ENCODE results near the gene KCND2. TPM values are rescaled to one million over a fixed set of nuclear protein-coding genes. Genes with fewer than 3 reads are reported as not detected.
A peak's percentile ranks its signal among the peaks of the same experiment; 100 is the strongest.
"Not testable (repeated sequence)": the region's sequence is repeated elsewhere in the genome, so short reads cannot be mapped to it uniquely, and the experiment has no call there.

KCND2 gene
- total RNA-seq, 1 donor from 2014 or later, result 1.2 TPM

DNA sequence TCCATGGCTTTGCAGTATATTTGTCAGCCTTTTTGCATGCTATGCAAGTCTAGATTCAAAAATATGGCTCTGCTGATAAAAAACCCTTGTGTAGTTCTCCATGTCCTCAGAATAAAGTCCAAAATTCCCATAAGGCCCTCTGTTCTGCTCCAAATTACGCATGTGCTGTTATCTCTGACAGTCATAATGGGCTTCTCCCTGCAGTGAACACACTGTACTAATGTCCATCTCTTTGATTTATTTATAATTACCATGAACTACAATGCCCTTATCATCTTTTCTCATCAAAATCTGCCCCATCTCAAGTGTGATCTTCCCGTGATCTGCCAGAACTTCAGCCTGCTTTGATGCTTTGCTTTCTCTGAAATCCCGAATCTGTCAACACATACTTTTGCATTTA is 497.2 kb downstream of the KCND2 start:
- H3K27ac Mint-ChIP-seq (ENCODE audit: unreplicated experiment), result no peak overlapping the region
- H3K4me1 Mint-ChIP-seq (ENCODE audit: low read depth, unreplicated experiment), result peaks cover 5% of the 10 kb centered on the region
- DNase-seq, result no peak
- H3K4me3 Mint-ChIP-seq (ENCODE audit: unreplicated experiment), result no peak overlapping the region
- no peaks in the 10 kb centered on the region for H3K36me3 Mint-ChIP-seq (ENCODE audit: unreplicated experiment)
- TF ChIP-seq, protein P1, sequence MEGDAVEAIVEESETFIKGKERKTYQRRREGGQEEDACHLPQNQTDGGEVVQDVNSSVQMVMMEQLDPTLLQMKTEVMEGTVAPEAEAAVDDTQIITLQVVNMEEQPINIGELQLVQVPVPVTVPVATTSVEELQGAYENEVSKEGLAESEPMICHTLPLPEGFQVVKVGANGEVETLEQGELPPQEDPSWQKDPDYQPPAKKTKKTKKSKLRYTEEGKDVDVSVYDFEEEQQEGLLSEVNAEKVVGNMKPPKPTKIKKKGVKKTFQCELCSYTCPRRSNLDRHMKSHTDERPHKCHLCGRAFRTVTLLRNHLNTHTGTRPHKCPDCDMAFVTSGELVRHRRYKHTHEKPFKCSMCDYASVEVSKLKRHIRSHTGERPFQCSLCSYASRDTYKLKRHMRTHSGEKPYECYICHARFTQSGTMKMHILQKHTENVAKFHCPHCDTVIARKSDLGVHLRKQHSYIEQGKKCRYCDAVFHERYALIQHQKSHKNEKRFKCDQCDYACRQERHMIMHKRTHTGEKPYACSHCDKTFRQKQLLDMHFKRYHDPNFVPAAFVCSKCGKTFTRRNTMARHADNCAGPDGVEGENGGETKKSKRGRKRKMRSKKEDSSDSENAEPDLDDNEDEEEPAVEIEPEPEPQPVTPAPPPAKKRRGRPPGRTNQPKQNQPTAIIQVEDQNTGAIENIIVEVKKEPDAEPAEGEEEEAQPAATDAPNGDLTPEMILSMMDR (IDR thresholded peaks at IDR 0.05; ENCODE audit: partially characterized antibody, unreplicated experiment), result no peak
- H3K27me3 Mint-ChIP-seq (ENCODE audit: unreplicated experiment), result no peaks in the 10 kb centered on the region
- no peaks in the 10 kb centered on the region for H3K9me3 Mint-ChIP-seq (ENCODE audit: unreplicated experiment)

DNA sequence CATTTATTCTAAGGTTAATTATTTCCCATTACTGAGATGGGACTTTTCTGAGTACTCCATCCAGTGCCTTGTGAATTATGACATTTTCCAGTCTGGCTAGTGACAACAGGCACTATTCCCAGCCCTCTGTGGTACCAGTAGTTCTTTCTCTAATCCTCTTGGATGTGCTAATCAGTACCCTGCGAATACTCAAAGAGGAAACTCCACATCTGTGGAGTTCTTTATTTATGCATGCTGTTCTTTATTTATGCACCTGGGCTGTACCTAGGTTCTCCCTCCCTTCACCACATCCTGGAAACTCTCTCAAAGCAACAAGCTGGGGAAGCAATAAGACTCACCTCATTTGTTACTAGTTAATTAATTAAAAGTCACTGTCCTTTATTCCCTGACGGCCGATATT is 501.5 kb downstream of the KCND2 start:
- H3K4me3 Mint-ChIP-seq (ENCODE audit: unreplicated experiment), result no peak overlapping the region
- H3K27me3 Mint-ChIP-seq (ENCODE audit: unreplicated experiment), result no peaks in the 10 kb centered on the region
- no peak for DNase-seq
- H3K36me3 Mint-ChIP-seq (ENCODE audit: unreplicated experiment), result no peaks in the 10 kb centered on the region
- TF ChIP-seq, protein P1 (IDR thresholded peaks at IDR 0.05; ENCODE audit: partially characterized antibody, unreplicated experiment), result no peak
- H3K4me1 Mint-ChIP-seq (ENCODE audit: low read depth, unreplicated experiment), result peaks cover 3% of the 10 kb centered on the region
- no peaks in the 10 kb centered on the region for H3K9me3 Mint-ChIP-seq (ENCODE audit: unreplicated experiment)
- no peak overlapping the region for H3K27ac Mint-ChIP-seq (ENCODE audit: unreplicated experiment)

DNA sequence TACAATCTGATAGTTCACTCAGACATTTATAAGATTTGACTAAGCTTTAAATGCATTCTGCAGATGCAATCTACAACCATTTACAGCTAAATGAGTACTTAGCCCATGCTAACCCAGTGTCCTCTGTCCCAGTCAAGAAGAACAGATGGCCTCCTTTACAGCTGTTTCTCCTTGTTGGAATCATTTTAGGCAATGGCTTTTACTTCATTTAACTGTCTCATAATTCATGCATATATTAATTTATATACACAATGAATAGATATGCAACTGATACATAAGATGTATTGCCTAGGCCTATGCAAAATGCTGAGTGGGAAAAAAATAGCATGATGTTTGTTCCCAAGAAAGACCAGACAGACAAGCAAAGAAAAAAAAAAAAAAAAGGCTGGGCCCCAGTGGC is 502.8 kb downstream of the KCND2 start:
- Mint-ChIP-seq H3K36me3 (ENCODE audit: unreplicated experiment) (no peaks in the 10 kb centered on the region), H3K27ac (ENCODE audit: unreplicated experiment) (peak overlapping the region; percentile 71), H3K4me1 (ENCODE audit: low read depth, unreplicated experiment) (peaks cover 3% of the 10 kb centered on the region), H3K27me3 (ENCODE audit: unreplicated experiment) (no peaks in the 10 kb centered on the region), H3K9me3 (ENCODE audit: unreplicated experiment) (no peaks in the 10 kb centered on the region), H3K4me3 (ENCODE audit: unreplicated experiment) (no peak overlapping the region)
- DNase-seq, result no peak
- TF ChIP-seq, protein P1 (IDR thresholded peaks at IDR 0.05; ENCODE audit: partially characterized antibody, unreplicated experiment), result no peak

DNA sequence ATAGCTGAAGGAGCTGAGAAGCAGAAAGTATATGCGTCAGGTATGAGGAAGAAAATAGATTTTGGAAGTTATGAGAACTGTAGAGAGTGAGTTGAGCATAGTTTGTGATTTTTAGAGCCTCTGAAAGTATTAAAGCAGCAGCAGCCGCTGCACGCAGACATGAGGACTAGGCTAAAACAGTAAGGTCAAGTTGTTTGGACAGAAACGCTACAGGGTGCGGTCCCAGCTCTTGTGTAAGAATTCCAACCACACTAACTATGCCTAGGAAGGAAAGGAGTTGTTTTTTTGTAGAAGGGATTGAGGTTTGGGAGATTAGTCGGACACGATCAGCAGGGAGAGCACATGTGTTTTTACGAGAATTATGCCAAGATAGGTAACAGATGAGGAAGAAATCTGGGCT is 506.1 kb downstream of the KCND2 start:
- H3K27ac Mint-ChIP-seq (ENCODE audit: unreplicated experiment); H3K4me1 Mint-ChIP-seq (ENCODE audit: low read depth, unreplicated experiment); H3K36me3 Mint-ChIP-seq (ENCODE audit: unreplicated experiment); H3K4me3 Mint-ChIP-seq (ENCODE audit: unreplicated experiment); H3K9me3 Mint-ChIP-seq (ENCODE audit: unreplicated experiment); H3K27me3 Mint-ChIP-seq (ENCODE audit: unreplicated experiment); DNase-seq: not testable (repeated sequence)

DNA sequence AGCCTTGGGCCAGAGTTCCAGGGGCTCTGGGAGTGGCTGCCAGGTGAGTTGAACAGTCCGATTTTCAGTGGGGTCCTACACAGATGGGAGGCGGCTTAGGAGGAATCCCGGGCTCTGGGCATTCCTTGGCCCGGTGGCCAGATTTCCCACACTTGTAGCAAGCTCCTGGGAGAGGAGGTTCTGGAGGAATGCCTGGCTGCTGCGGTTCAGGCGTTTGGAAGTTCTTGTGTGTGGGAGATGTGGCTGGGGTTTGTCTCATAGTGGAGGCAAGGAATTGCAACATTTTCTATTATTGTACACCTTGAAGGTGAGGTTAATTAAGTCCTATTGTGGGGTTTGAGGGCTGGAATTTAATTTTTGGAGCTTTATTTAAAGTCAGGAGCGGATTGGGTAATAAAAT is 507.5 kb downstream of the KCND2 start:
- not testable (repeated sequence) for H3K27ac Mint-ChIP-seq (ENCODE audit: unreplicated experiment); H3K4me3 Mint-ChIP-seq (ENCODE audit: unreplicated experiment); H3K36me3 Mint-ChIP-seq (ENCODE audit: unreplicated experiment); H3K27me3 Mint-ChIP-seq (ENCODE audit: unreplicated experiment); DNase-seq; H3K4me1 Mint-ChIP-seq (ENCODE audit: low read depth, unreplicated experiment); H3K9me3 Mint-ChIP-seq (ENCODE audit: unreplicated experiment)

DNA sequence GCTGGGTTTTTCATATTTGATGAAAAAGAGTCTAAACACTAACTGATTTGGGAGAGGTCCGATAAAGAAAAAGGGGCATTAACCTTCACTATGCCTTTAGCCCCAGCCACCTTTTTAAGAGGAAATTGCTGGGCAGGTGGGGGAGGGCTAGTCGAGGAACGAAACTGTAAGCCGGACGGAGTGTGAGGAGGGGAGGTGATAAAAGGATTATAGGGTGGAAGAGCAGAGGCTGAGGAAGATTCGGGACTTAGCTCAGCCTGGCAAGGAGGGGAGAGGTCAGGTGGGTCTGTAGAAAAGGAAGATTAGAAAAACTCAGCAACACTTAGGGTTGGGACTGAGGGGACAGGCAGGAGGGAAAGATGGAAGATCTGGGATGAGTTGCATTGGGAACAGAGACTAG is 508.0 kb downstream of the KCND2 start:
- no peak for DNase-seq
- Mint-ChIP-seq H3K4me1 (ENCODE audit: low read depth, unreplicated experiment) (peaks cover 3% of the 10 kb centered on the region), H3K36me3 (ENCODE audit: unreplicated experiment) (no peaks in the 10 kb centered on the region), H3K4me3 (ENCODE audit: unreplicated experiment) (no peak overlapping the region), H3K9me3 (ENCODE audit: unreplicated experiment) (no peaks in the 10 kb centered on the region), H3K27me3 (ENCODE audit: unreplicated experiment) (no peaks in the 10 kb centered on the region), H3K27ac (ENCODE audit: unreplicated experiment) (no peak overlapping the region)
- TF ChIP-seq, protein P1 (IDR thresholded peaks at IDR 0.05; ENCODE audit: partially characterized antibody, unreplicated experiment), result no peak

DNA sequence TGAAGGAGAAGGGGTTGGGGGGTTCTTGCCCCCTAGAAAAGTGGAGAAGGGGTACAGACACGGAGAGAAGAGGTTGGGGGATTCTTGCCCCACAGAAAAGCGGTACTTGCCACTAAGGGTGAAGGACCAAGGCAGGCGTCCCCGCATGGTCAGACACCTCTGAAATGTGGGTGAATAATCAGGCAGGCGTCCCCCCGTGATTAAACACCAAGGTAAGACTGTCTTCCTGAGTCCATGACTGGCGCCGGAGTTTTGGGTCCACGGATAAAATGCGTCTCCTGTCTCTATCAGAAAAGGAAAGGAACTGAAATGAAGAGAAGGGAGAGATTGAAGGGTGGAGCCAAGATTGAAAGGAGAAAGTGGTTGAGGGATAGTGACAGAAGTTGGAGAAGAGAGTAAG is 508.9 kb downstream of the KCND2 start:
- not testable (repeated sequence) for DNase-seq; H3K27me3 Mint-ChIP-seq (ENCODE audit: unreplicated experiment); H3K9me3 Mint-ChIP-seq (ENCODE audit: unreplicated experiment); H3K4me3 Mint-ChIP-seq (ENCODE audit: unreplicated experiment); H3K36me3 Mint-ChIP-seq (ENCODE audit: unreplicated experiment); H3K27ac Mint-ChIP-seq (ENCODE audit: unreplicated experiment); H3K4me1 Mint-ChIP-seq (ENCODE audit: low read depth, unreplicated experiment)
